Thoracic aorta (tissue), 2 donors: ENCODE results near the gene HOXA4. TPM values are rescaled to one million over a fixed set of nuclear protein-coding genes. Genes with fewer than 3 reads are reported as not detected.

Source experiments
- ATAC-seq: fragments of 150-250 bp; one replicate; pipeline ENCODE4 v1.8.0; 2017; ENCODE audit warnings: low read depth; ENCODE audit not compliant: insufficient number of reproducible peaks, low FRiP score
- DNase-seq: peaks from one replicate; pipeline ENCODE4 v3.0.0-alpha.2; 2020; ENCODE audit warnings: low spot score
- H3K27ac ChIP-seq, 2 donors: fragments of 200-600 bp; sonication (generic); 1 replicate in 1 of 2; 2 replicates in 1 of 2; pipeline ENCODE4 v1.5.1; 2016; ENCODE audit warnings: mild to moderate bottlenecking in 2 of 2, moderate library complexity in 2 of 2
- H3K27me3 ChIP-seq: fragments of 200-600 bp; sonication (generic); replicated peaks from 2 replicates; pipeline ENCODE4 v1.6.0; 2016; ENCODE audit warnings: mild to moderate bottlenecking; ENCODE audit not compliant: insufficient read depth
- H3K36me3 ChIP-seq: fragments of 200-600 bp; sonication (generic); one replicate; pipeline ENCODE4 v1.5.1; 2016
- H3K4me1 ChIP-seq, 2 donors: fragments of 200-600 bp; sonication (generic); 1 replicate in 1 of 2; 2 replicates in 1 of 2; pipeline versions ENCODE4 v1.5.1 to v1.6.0; 2016; ENCODE audit warnings: low read depth in 2 of 2, mild to moderate bottlenecking in 1 of 2; ENCODE audit not compliant: control insufficient read depth in 1 of 2
- H3K4me3 ChIP-seq: fragments of 200-600 bp; sonication (generic); 2 replicates; pipeline ENCODE4 v1.5.1; 2016; ENCODE audit warnings: mild to moderate bottlenecking
- H3K9me3 ChIP-seq: fragments of 200-600 bp; sonication (generic); 2 replicates; pipeline ENCODE4 v1.5.1; 2016
- CTCF ChIP-seq: fragments of 200-600 bp; sonication (generic); IDR thresholded peaks from one replicate; pipeline ENCODE4 v1.5.1; 2019; ENCODE audit warnings: antibody characterized with exemption
- total RNA-seq, 2 donors: library from RNA; depleted of rRNA; stranded (reverse); fragments of >200 nt; gene quantifications; one replicate each; pipeline versions ENCODE4 v1.1.0 to v1.2.3, GENCODE V29; 2016

HOXA4 gene
- total RNA-seq, 2 donors from 2014 or later: 3.7 to 6.1 TPM

GRCh38 chr7:27096768-27097514, 33.6 kb downstream of the HOXA4 start:
- H3K4me3 ChIP-seq: peak overlapping the region; percentile 99
- H3K9me3 ChIP-seq: no peaks in the 10 kb centered on the region
- TF ChIP-seq CTCF: no peak
- DNase-seq (no peak), ATAC-seq (no peak)
- H3K27me3 ChIP-seq: no peaks in the 10 kb centered on the region
- H3K4me1 ChIP-seq: peaks cover 10 to 35% of the 10 kb centered on the region in 2 donors
- H3K27ac ChIP-seq: peak overlapping the region; percentile 87 to 96
- no peaks in the 10 kb centered on the region for H3K36me3 ChIP-seq

GRCh38 chr7:27095897-27096767, 34.4 kb downstream of the HOXA4 start, which contains the start of gene HOXA1:
Gene HOXA1, minus strand, starts transcription at chr7:27096000. Its CDS starts 88 bp downstream, at chr7:27095912.
- DNase-seq (no peak), ATAC-seq (peak; percentile 88)
- Histone ChIP-seq H3K4me1 (peaks cover 10 to 35% of the 10 kb centered on the region in 2 donors), H3K36me3 (no peaks in the 10 kb centered on the region), H3K27ac (peak within 1 kb of the TSS; percentile 87 to 96), H3K9me3 (no peaks in the 10 kb centered on the region), H3K27me3 (no peaks in the 10 kb centered on the region), H3K4me3 (peak within 1 kb of the TSS; percentile 99)
- no peak for TF ChIP-seq CTCF

GRCh38 chr7:27095050-27095896, 35.3 kb downstream of the HOXA4 start:
- Histone ChIP-seq H3K4me3 (peak overlapping the region; percentile 99), H3K4me1 (peaks cover 8 to 31% of the 10 kb centered on the region in 2 donors), H3K27me3 (no peaks in the 10 kb centered on the region), H3K27ac (no peak overlapping the region), H3K9me3 (no peaks in the 10 kb centered on the region), H3K36me3 (no peaks in the 10 kb centered on the region)
- TF ChIP-seq CTCF: no peak
- DNase-seq: no peak
- no peak for ATAC-seq

GRCh38 chr7:27094304-27095049, 36.1 kb downstream of the HOXA4 start:
- Histone ChIP-seq H3K4me3 (no peak overlapping the region), H3K4me1 (peaks cover 3 to 23% of the 10 kb centered on the region in 2 donors), H3K27me3 (no peaks in the 10 kb centered on the region), H3K36me3 (no peaks in the 10 kb centered on the region), H3K27ac (no peak overlapping the region), H3K9me3 (no peaks in the 10 kb centered on the region)
- DNase-seq: no peak
- no peak for ATAC-seq
- no peak for TF ChIP-seq CTCF
